A549 (cell line): Measurements from ENCODE around the gene SH3PXD2A.

Experiments
- CEBPB ChIP-seq, 2 experiments: fragments of >200 bp in 1 of 2; sonication (Bioruptor Twin) in 1 of 2; formaldehyde crosslinking in 1 of 2; IDR thresholded peaks; 2 replicates each; pipeline ENCODE4 v1.6.1; 2012 to 2016
- CHD2 ChIP-seq: fragments of 150-350 bp; IDR thresholded peaks from 2 replicates; pipeline ENCODE4 v1.6.1; 2014; ENCODE audit warnings: low read length; ENCODE audit not compliant: partially characterized antibody
- CTCF ChIP-seq: fragments of >200 bp; sonication (Bioruptor Twin); formaldehyde crosslinking; IDR thresholded peaks from 3 replicates; pipeline ENCODE4 v1.5.1; 2016
- EP300 ChIP-seq, 2 experiments: fragments of >200 bp; sonication (Bioruptor Twin); formaldehyde crosslinking; IDR thresholded peaks; 2 replicates in 1 of 2; 3 replicates in 1 of 2; pipeline ENCODE4 v1.6.1; 2016 to 2017
- JUN ChIP-seq, 2 experiments: fragments of >200 bp; sonication (Bioruptor Twin); formaldehyde crosslinking; IDR thresholded peaks; 2 replicates in 1 of 2; 3 replicates in 1 of 2; pipeline ENCODE4 v1.6.1; 2016 to 2017
- MAZ ChIP-seq: fragments of 150-350 bp; IDR thresholded peaks from 2 replicates; pipeline ENCODE4 v1.6.1; 2014; ENCODE audit warnings: antibody characterized with exemption, low read depth, low read length, borderline replicate concordance
- POLR2A ChIP-seq: IDR thresholded peaks from 2 replicates; pipeline ENCODE4 v1.6.1; 2012; ENCODE audit warnings: mild to moderate bottlenecking, low read length
- SMC3 ChIP-seq: fragments of >200 bp; sonication (Bioruptor Twin); formaldehyde crosslinking; IDR thresholded peaks from 3 replicates; pipeline ENCODE4 v1.6.1; 2018; ENCODE audit warnings: inconsistent platforms

- TF ChIP-seq SMC3 (no peak), MAZ (no peak), CHD2 (no peak), JUN (IDR thresholded peaks at IDR 0.05) (no peak), CEBPB (IDR thresholded peaks at IDR 0.05) (no peak), POLR2A (no peak), EP300 (IDR thresholded peaks at IDR 0.05) (no peak), CTCF (no peak)
These were observed 6.0 kb downstream of the SH3PXD2A start for GRCh38 chr10:103849212-103849877.
